Heart left ventricle (tissue), 16 donors: ENCODE results near the gene PATE3. TPM values are rescaled to one million over a fixed set of nuclear protein-coding genes. Genes with fewer than 3 reads are reported as not detected.

Experiments
- ATAC-seq, 4 donors: fragments of 200-7000 bp; cut with Tn5 transposase; one replicate each; pipeline ENCODE4 v1.9.1; 2020 to 2022; ENCODE audit warnings: moderate library complexity in 4 of 4, mild to moderate bottlenecking in 3 of 4, moderate number of reproducible peaks in 1 of 4
- DNase-seq, 5 donors: peaks; one replicate each; pipeline ENCODE4 v3.0.0-alpha.2; 2020
- H3K27ac ChIP-seq, 12 donors: fragments of 200-600 bp; sonication (generic) in 4 of 12; one replicate each; pipeline versions ENCODE4 v1.5.0 to v1.8.0; 2016 to 2022; ENCODE audit warnings: mild to moderate bottlenecking in 2 of 12
- H3K27me3 ChIP-seq, 9 donors: fragments of 200-600 bp; sonication (generic) in 2 of 9; one replicate each; pipeline versions ENCODE4 v1.5.1 to v1.8.0; 2016 to 2022; ENCODE audit warnings: mild to moderate bottlenecking in 3 of 9
- H3K36me3 ChIP-seq, 9 donors: fragments of 200-600 bp; sonication (generic) in 2 of 9; one replicate each; pipeline versions ENCODE4 v1.5.0 to v1.8.0; 2018 to 2022; ENCODE audit warnings: mild to moderate bottlenecking in 2 of 9
- H3K4me1 ChIP-seq, 12 donors: fragments of 200-600 bp; sonication (generic) in 4 of 12; one replicate each; pipeline versions ENCODE4 v1.5.0 to v1.8.0; 2016 to 2022; ENCODE audit warnings: mild to moderate bottlenecking in 3 of 12
- H3K4me3 ChIP-seq, 12 donors: fragments of 200-600 bp; sonication (generic) in 4 of 12; one replicate each; pipeline versions ENCODE4 v1.5.0 to v1.8.0; 2017 to 2022; ENCODE audit warnings: mild to moderate bottlenecking in 9 of 12, moderate library complexity in 4 of 12
- H3K9me3 ChIP-seq, 12 donors: fragments of 200-600 bp; sonication (generic) in 4 of 12; one replicate each; pipeline versions ENCODE4 v1.5.0 to v1.8.0; 2016 to 2022; ENCODE audit warnings: mild to moderate bottlenecking in 1 of 12
- POLR2A ChIP-seq, 2 donors: fragments of 450-650 bp; IDR thresholded peaks; one replicate each; pipeline ENCODE4 v1.6.1; 2017; ENCODE audit warnings: antibody characterized with exemption in 2 of 2, mild to moderate bottlenecking in 2 of 2, moderate library complexity in 2 of 2
- WGBS, 4 donors: extraction: QIAGEN DNeasy Blood & Tissue Kit in 2 of 4; methylation state at CpG; one replicate each; pipeline versions ENCODE4 v1.1.5 to v1.1.7; 2013 to 2018; 5-methylcytosine and 5-hydroxymethylcytosine counted together
- intact Hi-C, 10 donors: fragments of 100-400 bp; cut with DNase I; formaldehyde crosslinking; loops; one replicate each; pipeline versions ENCODE4 v1.11.1 to v1.14.2; 2022
- polyA plus RNA-seq, 2 donors: library from polyadenylated mRNA; stranded (reverse); fragments of 200-250 nt; gene quantifications; one replicate each; pipeline ENCODE4 v1.2.3, GENCODE V29; 2013
- total RNA-seq, 9 donors: library from RNA; depleted of rRNA in 2 of 9; stranded (reverse); fragments of >200 nt in 2 of 9; fragmentation: NEBNext Ultra II Directional in 3 of 9; extraction: Animal tissue kit (Norgen Biotek cat#: 25700) in 3 of 9; gene quantifications; one replicate each; pipeline versions ENCODE4 v1.1.0 to v1.2.4, GENCODE V29; 2016 to 2023
- TF ChIP-seq, protein P1 (sequence below), 12 donors: fragments of 200-600 bp; sonication (generic) in 4 of 12; IDR thresholded peaks; one replicate each; pipeline versions ENCODE4 v1.5.0 to v1.8.0; 2018 to 2022; ENCODE audit warnings: antibody characterized with exemption in 12 of 12, mild to moderate bottlenecking in 5 of 12
- donor health status: ischemic (EF 13 %, LVEDD 7.1; RV severe dilation, severe dysfunction).
- donor health status: healthy with polysubstance abuse.
- donor health status: DM: no; HTN: yes; CAD: no.
- donor health status: DM: no; HTN: no; CAD: no.
- donor health status: ischemic (EF 25% LVEDD 6.9; RV normal size, moderate dysfunction).
- donor health status: ischemic (EF 25% LVEDD 5.7; RV mildly dilated, moderate dysfunction).
- donor health status: healthy.
- donor health status: DM: yes; HTN: yes; CAD: no.
- donor health status: ischemic (EF 35%, LVEDD 5.7; RV mildly dilated, moderate dysfunction).
- donor health status: nonischemic (EF 11% LVEDD 7.7; RV severe dilation, severe dysfunction).
- donor health status: DM: yes; HTN: yes; CAD: no.
- donor health status: PGD.
- donor health status: ischemic (EF 29% LVEDD 5.4; RV normal size, mild dysfunction).
- donor health status: nonischemic (EF 23%, LVEDD 6.1; RV moderate dilation, normal function).

Gene PATE3
- total and polyA plus RNA-seq, 11 donors: not detected

DNA sequence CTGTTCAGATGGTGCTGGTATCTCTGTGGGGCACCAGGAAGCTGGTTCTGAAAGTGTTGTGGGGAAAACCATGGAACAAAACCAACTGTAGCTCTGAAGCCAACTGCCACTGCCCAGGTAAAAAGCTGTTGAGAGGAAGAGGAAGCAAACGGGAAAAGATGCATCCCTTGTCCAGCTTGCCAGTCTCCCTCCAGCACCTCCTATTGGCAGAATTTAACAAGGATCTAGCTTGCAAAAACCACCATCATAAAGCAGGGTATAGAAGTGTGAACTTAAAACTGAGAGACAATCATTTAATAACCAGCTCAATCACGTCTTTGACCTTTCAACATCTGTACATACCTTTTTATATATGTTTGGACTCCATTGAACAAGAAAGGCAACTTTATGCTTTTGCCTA, 37.3 kb upstream of the PATE3 start:
- Histone ChIP-seq H3K27me3 (peaks cover 0 to 4% (median 0%) of the 10 kb centered on the region in 9 donors), H3K4me1 (no peaks in the 10 kb centered on the region), H3K36me3 (no peaks in the 10 kb centered on the region), H3K9me3 (no peaks in the 10 kb centered on the region), H3K4me3 (no peak overlapping the region), H3K27ac (no peak overlapping the region)
- intact Hi-C loops: no loop called here
- TF ChIP-seq, protein P1, sequence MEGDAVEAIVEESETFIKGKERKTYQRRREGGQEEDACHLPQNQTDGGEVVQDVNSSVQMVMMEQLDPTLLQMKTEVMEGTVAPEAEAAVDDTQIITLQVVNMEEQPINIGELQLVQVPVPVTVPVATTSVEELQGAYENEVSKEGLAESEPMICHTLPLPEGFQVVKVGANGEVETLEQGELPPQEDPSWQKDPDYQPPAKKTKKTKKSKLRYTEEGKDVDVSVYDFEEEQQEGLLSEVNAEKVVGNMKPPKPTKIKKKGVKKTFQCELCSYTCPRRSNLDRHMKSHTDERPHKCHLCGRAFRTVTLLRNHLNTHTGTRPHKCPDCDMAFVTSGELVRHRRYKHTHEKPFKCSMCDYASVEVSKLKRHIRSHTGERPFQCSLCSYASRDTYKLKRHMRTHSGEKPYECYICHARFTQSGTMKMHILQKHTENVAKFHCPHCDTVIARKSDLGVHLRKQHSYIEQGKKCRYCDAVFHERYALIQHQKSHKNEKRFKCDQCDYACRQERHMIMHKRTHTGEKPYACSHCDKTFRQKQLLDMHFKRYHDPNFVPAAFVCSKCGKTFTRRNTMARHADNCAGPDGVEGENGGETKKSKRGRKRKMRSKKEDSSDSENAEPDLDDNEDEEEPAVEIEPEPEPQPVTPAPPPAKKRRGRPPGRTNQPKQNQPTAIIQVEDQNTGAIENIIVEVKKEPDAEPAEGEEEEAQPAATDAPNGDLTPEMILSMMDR (IDR thresholded peaks at IDR 0.05): no peak
- TF ChIP-seq POLR2A (IDR thresholded peaks at IDR 0.05): no peak
- no peak for DNase-seq
- WGBS, 4 donors: 13 to 34% (median 25%) methylated on average over 2 of the region's 2 CpGs
- no peak for ATAC-seq

DNA sequence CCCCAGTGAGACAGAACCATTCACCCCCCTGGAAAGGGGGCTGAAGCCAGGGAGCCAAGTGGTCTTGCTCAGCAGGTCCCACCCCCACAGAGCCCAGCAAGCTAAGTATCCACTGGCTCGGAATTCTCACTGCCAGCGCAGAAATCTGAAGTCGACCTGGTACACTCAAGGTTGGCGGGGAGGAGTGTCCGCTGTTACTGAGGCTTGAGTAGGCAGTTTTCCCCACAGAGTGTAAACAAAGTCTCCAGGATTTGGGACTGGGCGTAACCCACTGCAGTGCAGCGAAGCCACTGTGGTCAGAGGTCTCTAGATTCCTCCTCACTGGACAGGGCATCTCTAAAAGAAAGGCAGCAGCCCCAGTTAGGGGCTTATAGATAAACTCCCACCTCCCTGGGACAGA, 31.9 kb upstream of the PATE3 start:
- intact Hi-C loops: no loop called here
- no peak for TF ChIP-seq POLR2A (IDR thresholded peaks at IDR 0.05)
- TF ChIP-seq, protein P1 (IDR thresholded peaks at IDR 0.05): no peak

GRCh38 chr11:125762445-125762844, 25.5 kb upstream of the PATE3 start:
- H3K27me3 ChIP-seq: peaks cover 0 to 7% (median 0%) of the 10 kb centered on the region in 9 donors
- H3K4me1 ChIP-seq: no peaks in the 10 kb centered on the region
- no peak overlapping the region for H3K27ac ChIP-seq
- TF ChIP-seq, protein P1 (IDR thresholded peaks at IDR 0.05): no peak
- TF ChIP-seq POLR2A (IDR thresholded peaks at IDR 0.05): no peak
- H3K36me3 ChIP-seq: no peaks in the 10 kb centered on the region
- H3K9me3 ChIP-seq: peaks cover 0 to 19% (median 0%) of the 10 kb centered on the region in 12 donors
- intact Hi-C loops: no loop called here
- DNase-seq (no peak), ATAC-seq (no peak)
- 84 to 87% (median 85%) methylated on average over 1 of the region's 1 CpG for WGBS, 4 donors
- H3K4me3 ChIP-seq: no peak overlapping the region

More for the DNA sequence above, 31.9 kb upstream of the PATE3 start:
- no peak for ATAC-seq
- Histone ChIP-seq H3K9me3 (peaks cover 0 to 23% (median 0%) of the 10 kb centered on the region in 12 donors), H3K27me3 (no peaks in the 10 kb centered on the region), H3K4me3 (no peak overlapping the region), H3K27ac (no peak overlapping the region), H3K36me3 (no peaks in the 10 kb centered on the region), H3K4me1 (no peaks in the 10 kb centered on the region)
- no peak for DNase-seq
- WGBS, 4 donors: 67 to 83% (median 76%) methylated on average over 7 of the region's 7 CpGs

DNA sequence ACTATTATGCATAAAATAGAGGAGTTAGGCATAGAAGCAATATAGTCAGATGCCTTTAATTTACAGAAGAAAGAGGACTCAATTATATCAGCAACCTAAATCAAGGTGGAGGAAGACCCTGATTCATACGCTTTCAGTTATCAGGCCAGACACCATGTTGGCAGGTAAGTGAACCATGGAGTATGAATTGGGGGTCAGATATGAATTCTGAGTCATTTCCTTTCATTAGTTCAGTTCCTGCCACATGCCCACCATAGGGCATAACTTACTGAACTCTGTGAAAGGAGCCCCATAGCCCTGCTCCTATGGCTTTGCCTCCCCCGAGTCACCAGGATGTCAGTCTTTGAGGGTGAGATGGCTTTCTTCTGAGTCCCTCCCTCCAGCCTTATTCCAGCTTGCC, 24.4 kb upstream of the PATE3 start:
- intact Hi-C loops: no loop called here
- 74 to 91% (median 83%) methylated on average over 2 of the region's 2 CpGs for WGBS, 4 donors

More for the DNA sequence above, 24.4 kb upstream of the PATE3 start:
- Histone ChIP-seq H3K4me1 (no peaks in the 10 kb centered on the region), H3K9me3 (peaks cover 0 to 10% (median 0%) of the 10 kb centered on the region in 12 donors), H3K4me3 (no peak overlapping the region), H3K27me3 (peaks cover 0 to 11% (median 0%) of the 10 kb centered on the region in 9 donors), H3K27ac (no peak overlapping the region), H3K36me3 (no peaks in the 10 kb centered on the region)
- DNase-seq (no peak), ATAC-seq (no peak)
- TF ChIP-seq, protein P1 (IDR thresholded peaks at IDR 0.05): no peak
- TF ChIP-seq POLR2A (IDR thresholded peaks at IDR 0.05): no peak
